ENCODE measurements around the gene ALKBH4. TPM values are rescaled to one million over a fixed set of nuclear protein-coding genes. Genes with fewer than 3 reads are reported as not detected.
A peak's percentile ranks its signal among the peaks of the same experiment; 100 is the strongest.
"Not testable (repeated sequence)": the region's sequence is repeated elsewhere in the genome, so short reads cannot be mapped to it uniquely, and the experiment has no call there.

The ALKBH4 gene
- total RNA-seq, 1 experiment from 2014 or later: 29.1 TPM

GRCh38 chr7:102413611-102414010 lies 51.1 kb downstream of the ALKBH4 start:
- peaks cover 9% of the 10 kb centered on the region for H3K36me3 ChIP-seq (replicated peaks; ENCODE audit: control insufficient read depth, insufficient read depth, low read length)

DNA sequence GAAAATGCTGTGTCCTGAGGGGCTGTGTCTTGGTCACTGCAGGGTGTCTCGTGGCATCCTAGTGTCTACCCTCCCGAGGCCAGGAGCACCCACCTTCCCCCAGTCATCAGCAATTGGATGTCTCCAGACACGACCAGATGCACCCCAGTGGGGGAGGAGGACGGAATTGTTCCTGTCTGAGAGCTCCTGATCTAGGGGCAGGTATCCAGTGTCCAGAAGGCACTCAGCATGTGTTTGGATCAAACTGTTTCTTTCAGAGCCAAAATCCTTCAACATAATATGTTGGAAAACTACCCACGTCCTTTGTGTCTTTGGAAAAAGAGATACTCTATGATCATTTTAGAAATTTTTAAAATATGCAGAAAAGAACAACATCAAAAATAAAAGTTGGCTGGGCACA lies 51.6 kb downstream of the ALKBH4 start:
- peaks cover 11% of the 10 kb centered on the region for H3K36me3 ChIP-seq (replicated peaks; ENCODE audit: control insufficient read depth, insufficient read depth, low read length)
- no peak overlapping the region for H3K4me3 ChIP-seq (ENCODE audit: insufficient read depth, low read depth, low read length)
- no peak for DNase-seq
- no peaks in the 10 kb centered on the region for H3K27me3 ChIP-seq (ENCODE audit: control insufficient read depth, insufficient read depth, low read length)

More at GRCh38 chr7:102413611-102414010, 51.1 kb downstream of the ALKBH4 start:
- Histone ChIP-seq H3K27me3 (ENCODE audit: control insufficient read depth, insufficient read depth, low read length) (no peaks in the 10 kb centered on the region), H3K4me3 (ENCODE audit: insufficient read depth, low read depth, low read length) (no peak overlapping the region)
- no peak for DNase-seq

GRCh38 chr7:102412548-102412947 lies 52.1 kb downstream of the ALKBH4 start:
- peaks cover 17% of the 10 kb centered on the region for H3K36me3 ChIP-seq (replicated peaks; ENCODE audit: control insufficient read depth, insufficient read depth, low read length)
- H3K27me3 ChIP-seq (ENCODE audit: control insufficient read depth, insufficient read depth, low read length): no peaks in the 10 kb centered on the region
- H3K4me3 ChIP-seq (ENCODE audit: insufficient read depth, low read depth, low read length): no peak overlapping the region
- DNase-seq: peak; percentile 76

DNA sequence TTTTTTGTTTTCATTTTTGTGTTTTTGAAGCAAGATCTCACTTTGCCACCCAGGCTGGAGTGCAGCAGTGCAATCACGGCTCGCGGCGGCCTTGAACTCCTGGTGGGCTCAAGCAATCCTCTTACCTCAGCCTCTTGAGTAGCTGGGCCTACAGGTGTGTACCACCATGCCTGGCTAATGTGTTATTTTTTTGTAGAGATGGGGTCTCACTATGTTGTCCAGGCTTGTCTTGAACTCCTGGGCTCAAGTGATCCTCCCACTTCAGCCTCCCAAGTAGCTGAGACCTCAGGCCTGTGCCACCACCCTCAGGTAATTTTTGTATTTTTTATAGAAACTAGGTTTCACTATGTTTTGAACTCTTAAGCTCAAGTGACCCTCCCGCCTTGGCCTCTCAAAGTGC lies 53.7 kb downstream of the ALKBH4 start:
- DNase-seq: no peak
- peaks cover 24% of the 10 kb centered on the region for H3K36me3 ChIP-seq (replicated peaks; ENCODE audit: control insufficient read depth, insufficient read depth, low read length)
- no peak overlapping the region for H3K4me3 ChIP-seq (ENCODE audit: insufficient read depth, low read depth, low read length)
- H3K27me3 ChIP-seq (ENCODE audit: control insufficient read depth, insufficient read depth, low read length): no peaks in the 10 kb centered on the region

- Histone ChIP-seq H3K27me3 (ENCODE audit: control insufficient read depth, insufficient read depth, low read length) (no peaks in the 10 kb centered on the region), H3K36me3 (replicated peaks; ENCODE audit: control insufficient read depth, insufficient read depth, low read length) (peaks cover 31% of the 10 kb centered on the region), H3K4me3 (ENCODE audit: insufficient read depth, low read depth, low read length) (no peak overlapping the region)
- DNase-seq: no peak
These were observed 54.5 kb downstream of the ALKBH4 start for GRCh38 chr7:102410123-102410522.

- Histone ChIP-seq H3K4me3 (ENCODE audit: insufficient read depth, low read depth, low read length) (no peak overlapping the region), H3K36me3 (replicated peaks; ENCODE audit: control insufficient read depth, insufficient read depth, low read length) (peaks cover 32% of the 10 kb centered on the region), H3K27me3 (ENCODE audit: control insufficient read depth, insufficient read depth, low read length) (no peaks in the 10 kb centered on the region)
- DNase-seq: no peak
These were observed 55.3 kb downstream of the ALKBH4 start for GRCh38 chr7:102409340-102409739.

DNA sequence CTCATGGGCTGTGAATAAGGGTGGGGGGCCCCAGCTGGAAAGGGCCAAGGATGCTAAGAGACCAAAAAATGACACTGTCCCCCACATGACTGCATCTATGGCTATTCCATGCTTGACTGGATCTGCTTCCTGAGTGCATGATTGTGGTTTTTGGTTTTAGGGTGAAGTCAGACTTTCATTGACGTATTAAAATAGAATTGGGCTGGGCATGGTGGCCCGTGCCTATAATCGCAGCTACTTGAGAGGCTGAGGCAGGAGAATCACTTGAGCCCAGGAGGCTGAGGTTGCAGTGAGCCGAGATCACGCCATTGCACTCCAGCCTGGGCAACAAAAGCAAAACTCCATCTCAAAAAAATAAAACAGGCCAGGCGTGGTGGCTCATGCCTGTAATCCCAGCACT lies 56.1 kb downstream of the ALKBH4 start:
- H3K4me3 ChIP-seq (ENCODE audit: insufficient read depth, low read depth, low read length); DNase-seq; H3K27me3 ChIP-seq (ENCODE audit: control insufficient read depth, insufficient read depth, low read length): not testable (repeated sequence)
- peaks cover 32% of the 10 kb centered on the region for H3K36me3 ChIP-seq (replicated peaks; ENCODE audit: control insufficient read depth, insufficient read depth, low read length)

GRCh38 chr7:102407910-102408309 lies 56.8 kb downstream of the ALKBH4 start:
- Histone ChIP-seq H3K4me3 (ENCODE audit: insufficient read depth, low read depth, low read length) (no peak overlapping the region), H3K27me3 (ENCODE audit: control insufficient read depth, insufficient read depth, low read length) (no peaks in the 10 kb centered on the region), H3K36me3 (replicated peaks; ENCODE audit: control insufficient read depth, insufficient read depth, low read length) (peaks cover 31% of the 10 kb centered on the region)
- DNase-seq: no peak

Other genes with a start within 250 kb of the ALKBH4 start
- gene SH2B2, start 178.0 kb downstream of the ALKBH4 start, total RNA-seq (2014; rRNA removed; shearing (Covaris generic)): 6.2 and 11.1 TPM in 2 replicates
- gene SPDYE6, start 108.4 kb downstream of the ALKBH4 start, total RNA-seq (2014; rRNA removed; shearing (Covaris generic)): not detected in 2 replicates
- 20.5 and 24.4 TPM in 2 replicates for gene PRKRIP1, start 68.5 kb downstream of the ALKBH4 start, total RNA-seq (2014; rRNA removed; shearing (Covaris generic))
- 13.3 and 17.3 TPM in 2 replicates for gene ORAI2, start 31.3 kb downstream of the ALKBH4 start, total RNA-seq (2014; rRNA removed; shearing (Covaris generic))
- 54.0 and 67.2 TPM in 2 replicates for gene LRWD1, start 121 bp upstream of the ALKBH4 start, total RNA-seq (2014; rRNA removed; shearing (Covaris generic))
- 40.9 and 42.2 TPM in 2 replicates for gene POLR2J, start 14.1 kb upstream of the ALKBH4 start, total RNA-seq (2014; rRNA removed; shearing (Covaris generic))
- gene RASA4B, start 52.9 kb upstream of the ALKBH4 start, total RNA-seq (2014; rRNA removed; shearing (Covaris generic)): 3.2 and 5.9 TPM in 2 replicates
- 4.0 and 13.2 TPM in 2 replicates for gene UPK3BL2, start 78.8 kb upstream of the ALKBH4 start, total RNA-seq (2014; rRNA removed; shearing (Covaris generic))
- gene SPDYE2, start 86.4 kb upstream of the ALKBH4 start, total RNA-seq (2014; rRNA removed; shearing (Covaris generic)): not detected in 2 replicates
- gene POLR2J3, start 107.7 kb upstream of the ALKBH4 start, total RNA-seq (2014; rRNA removed; shearing (Covaris generic)): 12.7 and 13.8 TPM in 2 replicates
- gene RASA4, start 151.9 kb upstream of the ALKBH4 start, total RNA-seq (2014; rRNA removed; shearing (Covaris generic)): 7.8 and 9.3 TPM in 2 replicates
- gene UPK3BL1, start 177.9 kb upstream of the ALKBH4 start, total RNA-seq (2014; rRNA removed; shearing (Covaris generic)): 21.6 and 28.3 TPM in 2 replicates
- gene SPDYE2B, start 185.5 kb upstream of the ALKBH4 start, total RNA-seq (2014; rRNA removed; shearing (Covaris generic)): not detected in 2 replicates
- gene POLR2J2, start 206.8 kb upstream of the ALKBH4 start, total RNA-seq (2014; rRNA removed; shearing (Covaris generic)): 0.83 and 1.7 TPM in 2 replicates

All from H7 (cell line).